Testis (tissue), 2 donors: Measurements from ENCODE around the gene RFTN2.

Experiments
- POLR2A ChIP-seq: fragments of 450-650 bp; IDR thresholded peaks from one replicate; pipeline ENCODE4 v1.6.1; 2017; ENCODE audit warnings: antibody characterized with exemption, mild to moderate bottlenecking, moderate library complexity
- TF ChIP-seq, protein P1 (sequence below), 3 experiments: fragments of 450-650 bp in 2 of 3; fragments of 200-600 bp in 1 of 3; sonication (generic) in 1 of 3; IDR thresholded peaks; one replicate each; pipeline ENCODE4 v1.5.1; 2016 to 2019; ENCODE audit warnings: antibody characterized with exemption in 3 of 3, mild to moderate bottlenecking in 2 of 3, moderate library complexity in 1 of 3

GRCh38 chr2:197575987-197576386, 99.4 kb downstream of the RFTN2 start:
- TF ChIP-seq, protein P1, sequence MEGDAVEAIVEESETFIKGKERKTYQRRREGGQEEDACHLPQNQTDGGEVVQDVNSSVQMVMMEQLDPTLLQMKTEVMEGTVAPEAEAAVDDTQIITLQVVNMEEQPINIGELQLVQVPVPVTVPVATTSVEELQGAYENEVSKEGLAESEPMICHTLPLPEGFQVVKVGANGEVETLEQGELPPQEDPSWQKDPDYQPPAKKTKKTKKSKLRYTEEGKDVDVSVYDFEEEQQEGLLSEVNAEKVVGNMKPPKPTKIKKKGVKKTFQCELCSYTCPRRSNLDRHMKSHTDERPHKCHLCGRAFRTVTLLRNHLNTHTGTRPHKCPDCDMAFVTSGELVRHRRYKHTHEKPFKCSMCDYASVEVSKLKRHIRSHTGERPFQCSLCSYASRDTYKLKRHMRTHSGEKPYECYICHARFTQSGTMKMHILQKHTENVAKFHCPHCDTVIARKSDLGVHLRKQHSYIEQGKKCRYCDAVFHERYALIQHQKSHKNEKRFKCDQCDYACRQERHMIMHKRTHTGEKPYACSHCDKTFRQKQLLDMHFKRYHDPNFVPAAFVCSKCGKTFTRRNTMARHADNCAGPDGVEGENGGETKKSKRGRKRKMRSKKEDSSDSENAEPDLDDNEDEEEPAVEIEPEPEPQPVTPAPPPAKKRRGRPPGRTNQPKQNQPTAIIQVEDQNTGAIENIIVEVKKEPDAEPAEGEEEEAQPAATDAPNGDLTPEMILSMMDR (IDR thresholded peaks at IDR 0.05): no peak
- TF ChIP-seq POLR2A: no peak
